OCI-M2 (cell line): Measurements from ENCODE around the gene SPSB4.

Experiments
- DNase-seq: peaks from one replicate; lab custom pipeline; 2025; ENCODE audit not compliant: unreplicated experiment; lab: John Stamatoyannopoulos, UW

The SPSB4 gene

GRCh38 chr3:141150081-141150830 lies 99.1 kb downstream of the SPSB4 start:
- DNase-seq, result no peak

GRCh38 chr3:141150931-141151330 lies 99.8 kb downstream of the SPSB4 start:
- no peak for DNase-seq

- DNase-seq, result no peak
These were observed 100.3 kb downstream of the SPSB4 start for GRCh38 chr3:141151439-141151838.

DNA sequence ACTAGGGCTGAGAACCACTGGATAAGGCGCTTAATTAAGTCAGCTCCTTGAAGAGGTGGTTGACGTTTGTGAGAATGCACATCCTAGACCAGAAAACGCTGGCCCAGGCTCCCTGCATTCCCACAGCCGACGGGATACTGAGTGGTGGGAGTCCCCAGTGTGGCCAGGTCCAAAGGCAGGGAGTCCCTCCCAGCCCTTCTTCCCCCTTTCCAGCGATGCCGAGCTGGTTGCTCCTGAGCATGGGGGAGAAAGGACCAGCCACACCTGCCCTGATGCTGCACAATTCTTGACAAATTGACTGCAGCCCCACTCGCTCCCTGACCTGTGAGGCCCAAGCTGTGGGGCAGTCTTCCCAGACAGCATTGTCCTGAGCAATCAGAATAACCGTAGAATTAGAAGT lies 101.0 kb downstream of the SPSB4 start:
- no peak for DNase-seq

DNA sequence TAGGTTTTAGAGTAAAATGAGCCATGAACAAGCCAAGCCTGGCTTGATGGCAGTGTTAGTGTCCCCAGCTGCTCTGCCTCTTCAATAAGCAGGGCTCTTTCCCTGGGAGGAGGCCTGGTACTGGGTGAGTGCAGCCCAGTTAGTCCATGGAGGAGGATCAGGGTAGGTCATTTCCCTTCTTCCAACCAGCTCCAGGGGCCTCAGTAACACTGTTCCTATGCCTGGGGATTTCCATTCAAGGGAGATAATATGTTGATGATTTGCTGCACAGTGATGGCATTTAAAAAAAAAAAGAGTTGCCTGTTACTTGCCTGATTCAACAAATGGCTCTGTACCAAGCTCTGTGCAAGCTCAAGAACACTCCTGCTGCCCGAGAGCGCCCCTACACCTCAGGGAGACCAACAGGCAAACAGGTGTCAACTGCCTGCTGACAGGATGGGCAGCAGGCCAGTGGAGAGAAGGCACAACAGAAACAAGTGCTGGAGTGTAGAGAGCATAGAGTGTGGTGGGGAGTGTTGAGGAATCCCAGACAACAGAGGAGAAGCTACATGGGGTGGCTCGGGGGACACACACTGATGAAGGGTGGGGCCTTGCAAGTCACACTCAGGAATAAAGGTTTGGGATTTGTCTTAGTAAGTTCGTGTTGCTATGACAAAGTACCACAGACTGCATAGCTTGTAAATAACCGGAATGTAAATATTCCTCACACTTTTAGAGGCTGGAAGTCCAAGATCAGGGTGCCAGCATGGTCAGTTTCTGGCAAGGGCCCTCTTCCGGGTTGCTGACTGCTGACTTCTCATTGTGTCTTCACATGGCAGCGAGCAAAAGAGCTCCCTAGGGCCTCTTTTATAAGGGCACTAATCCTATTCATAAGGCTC lies 101.9 kb downstream of the SPSB4 start:
- DNase-seq, result no peak

DNA sequence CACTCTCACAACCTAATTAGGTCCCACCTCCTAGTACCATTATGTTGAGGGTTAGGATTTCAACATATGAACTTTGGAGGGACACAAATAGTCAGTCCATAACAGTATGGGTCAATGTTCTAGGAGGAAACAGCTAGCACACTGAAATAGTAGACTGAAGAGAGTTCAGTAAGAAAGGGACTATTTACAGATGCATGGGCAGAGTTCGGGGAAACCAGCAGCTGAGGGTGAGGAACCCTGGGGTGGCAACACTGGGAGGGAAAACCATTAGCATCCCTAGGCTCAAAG lies 102.5 kb downstream of the SPSB4 start:
- no peak for DNase-seq

- no peak for DNase-seq
These were observed 113.7 kb downstream of the SPSB4 start for GRCh38 chr3:141164852-141165251.

DNA sequence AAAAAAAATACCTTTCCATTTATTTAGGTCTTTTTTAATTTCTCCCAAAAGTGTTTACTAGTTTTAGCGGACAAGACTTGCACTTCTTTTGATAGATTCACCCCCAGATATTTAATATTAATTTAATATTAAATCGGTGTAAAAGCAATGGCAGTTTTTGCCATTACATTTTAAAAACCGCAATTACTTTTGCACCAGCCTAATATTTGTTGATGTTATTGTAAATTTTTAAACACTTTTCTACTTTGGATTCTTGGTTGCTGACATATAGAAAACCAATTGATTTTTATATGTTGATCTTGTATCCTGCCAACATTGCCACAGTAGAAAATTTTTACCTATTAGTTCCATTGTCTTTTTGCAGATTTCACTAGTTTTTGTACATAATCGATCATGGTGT lies 116.5 kb downstream of the SPSB4 start:
- no peak for DNase-seq

- no peak for DNase-seq
These were observed 119.6 kb downstream of the SPSB4 start for GRCh38 chr3:141170678-141171295.

DNA sequence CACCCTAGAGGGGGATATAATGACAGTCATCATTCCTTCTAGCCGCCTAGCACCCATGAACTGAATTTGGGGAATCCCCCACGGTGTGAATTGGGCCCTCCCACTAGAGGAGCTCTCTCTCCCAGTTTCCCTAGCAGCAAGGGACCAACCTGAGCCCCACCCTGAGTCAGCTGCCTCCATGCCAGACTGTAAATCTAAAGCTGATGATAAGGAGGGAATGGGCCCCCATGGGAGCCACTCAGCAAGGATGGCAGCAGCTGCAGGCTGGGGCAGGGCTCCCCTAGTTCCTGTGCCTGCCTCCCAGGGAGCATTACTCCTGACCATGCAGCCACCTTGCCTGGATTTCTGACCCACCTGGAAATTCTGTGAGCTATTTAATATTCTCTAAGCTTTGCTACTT lies 123.5 kb downstream of the SPSB4 start:
- no peak for DNase-seq

GRCh38 chr3:141176775-141177174 lies 125.6 kb downstream of the SPSB4 start:
- no peak for DNase-seq

- no peak for DNase-seq
These were observed 126.9 kb downstream of the SPSB4 start for GRCh38 chr3:141178026-141178425.

- DNase-seq, result no peak
These were observed 127.4 kb downstream of the SPSB4 start for GRCh38 chr3:141178551-141178950.

- DNase-seq, result no peak
These were observed 128.8 kb downstream of the SPSB4 start for GRCh38 chr3:141179983-141180382.

- no peak for DNase-seq
These were observed 130.0 kb downstream of the SPSB4 start for GRCh38 chr3:141181196-141181595.

- no peak for DNase-seq
These were observed 130.7 kb downstream of the SPSB4 start for GRCh38 chr3:141181819-141182218.

GRCh38 chr3:141183606-141184005 lies 132.5 kb downstream of the SPSB4 start:
- DNase-seq, result no peak

GRCh38 chr3:141184430-141184829 lies 133.3 kb downstream of the SPSB4 start:
- DNase-seq, result no peak

GRCh38 chr3:141191097-141191749 lies 140.1 kb downstream of the SPSB4 start:
- DNase-seq, result no peak

DNA sequence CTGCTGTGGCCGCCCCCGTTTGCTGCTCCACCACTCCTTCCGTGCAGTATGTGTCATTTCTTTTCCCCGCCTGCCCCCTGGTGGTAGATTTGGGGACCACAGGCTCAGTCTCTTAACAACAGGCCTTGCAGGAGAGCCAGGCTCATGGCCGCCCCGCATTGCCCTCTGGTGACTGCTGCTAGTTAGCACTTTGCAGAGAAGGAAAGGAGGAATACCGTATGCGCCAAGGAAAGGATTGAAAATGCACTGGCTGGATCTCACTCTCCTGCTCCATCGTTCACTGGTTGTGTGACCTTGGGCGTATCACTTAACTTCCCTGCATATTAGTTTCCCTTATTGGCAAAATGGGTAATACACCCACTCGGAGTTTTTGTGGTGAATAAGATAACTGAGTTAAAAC lies 141.2 kb downstream of the SPSB4 start:
- peak; percentile 35 for DNase-seq

DNA sequence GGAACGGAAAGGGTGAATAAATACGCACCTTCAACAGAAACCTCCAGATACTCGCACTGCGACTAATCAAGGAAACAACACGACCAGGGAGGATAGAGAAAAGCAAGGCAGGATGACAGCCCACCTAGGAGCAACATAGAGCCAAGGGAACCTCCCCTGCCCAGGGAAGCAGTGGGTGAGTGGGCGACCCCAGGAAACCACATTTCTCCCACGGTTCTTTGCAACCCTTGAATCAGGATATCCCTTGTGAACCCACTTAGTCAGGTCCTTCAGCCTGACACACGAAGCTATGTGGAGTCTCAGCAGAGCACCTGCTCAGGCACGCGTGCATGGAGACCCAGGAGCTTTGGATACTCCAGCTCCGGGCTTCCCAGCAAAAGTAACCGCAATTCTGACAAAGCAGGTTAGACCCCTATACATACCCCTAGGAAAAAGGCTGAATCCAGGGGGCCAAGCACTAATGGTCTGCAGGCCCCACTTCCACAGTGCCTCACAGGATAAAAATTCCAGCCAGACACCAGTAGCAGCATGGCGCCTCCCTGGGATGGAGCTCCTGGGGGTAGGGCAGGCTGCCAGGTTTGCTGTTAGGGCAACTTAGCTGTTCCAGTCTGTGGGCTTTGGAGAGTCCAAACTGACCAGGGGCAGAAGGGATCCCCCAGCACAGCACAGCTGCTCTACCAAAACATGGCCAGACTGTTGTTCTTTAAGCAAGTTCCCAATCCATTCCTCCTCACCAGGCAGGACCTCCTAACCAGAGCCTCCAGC lies 142.1 kb downstream of the SPSB4 start:
- no peak for DNase-seq
